Measurements from ENCODE around the gene ZBTB20. TPM values are rescaled to one million over a fixed set of nuclear protein-coding genes. Genes with fewer than 3 reads are reported as not detected.

ZBTB20 gene
- total and polyA plus RNA-seq, 2 of the 4 experiments (the other 2 are of a cell fraction), result 0.75 to 14.7 TPM

- Histone ChIP-seq H3K9ac (ENCODE audit: low read depth, low read length) (no peak overlapping the region), H3K27me3 (ENCODE audit: control insufficient read depth, insufficient read depth, low read length) (no peaks in the 10 kb centered on the region), H3K4me2 (ENCODE audit: low read depth, low read length) (no peak overlapping the region), H3K23ac (ENCODE audit: low read depth, low read length) (no peak overlapping the region), H4K91ac (ENCODE audit: insufficient read depth, low read depth, low read length) (no peak overlapping the region), H3K14ac (replicated peaks; ENCODE audit: low read depth, low read length) (no peak overlapping the region), H2AK9ac (replicated peaks; ENCODE audit: low read depth, low read length, poor library complexity) (no peak overlapping the region), H3K4me3 (ENCODE audit: insufficient read depth, low read depth, low read length) (no peak overlapping the region), H3K4me1 (ENCODE audit: control insufficient read depth, insufficient read depth, low read length) (peaks cover 2% of the 10 kb centered on the region; the same call in 1 of the 2 replicates), H3K18ac (ENCODE audit: low read depth, low read length) (no peak overlapping the region), H2AFZ (replicated peaks; ENCODE audit: low read length, poor library complexity) (no peak overlapping the region), H3K27ac (ENCODE audit: insufficient read depth, low read length) (no peak overlapping the region), H3K9me3 (ENCODE audit: control insufficient read depth, insufficient read depth, low read length) (no peaks in the 10 kb centered on the region), H2BK120ac (ENCODE audit: low read depth, low read length) (no peak overlapping the region), H4K8ac (ENCODE audit: low read depth in 2 of 2, low read length in 2 of 2) (no peak overlapping the region), H4K5ac (ENCODE audit: low read depth, low read length) (no peak overlapping the region), H3K36me3 (ENCODE audit: control insufficient read depth, insufficient read depth, low read length) (no peaks in the 10 kb centered on the region; the same call in 1 of the 2 replicates), H2AK5ac (ENCODE audit: low read depth, low read length) (no peak overlapping the region), H3K4ac (ENCODE audit: low read depth, low read length) (no peak overlapping the region), H2BK15ac (ENCODE audit: low read depth, low read length) (no peak overlapping the region), H2BK5ac (ENCODE audit: low read depth, low read length, poor library complexity, severe bottlenecking) (no peak overlapping the region), H3K9me1 (ENCODE audit: insufficient read depth, low read length) (no peaks in the 10 kb centered on the region), H3K79me1 (ENCODE audit: low read depth in 1 of 2, low read length in 2 of 2) (0 out of 4 replicates have a peak, but pooled peaks cover 0 to 3% of the 10 kb centered on the region in 2 experiments), H4K20me1 (ENCODE audit: insufficient read depth, low read length) (no peaks in the 10 kb centered on the region), H3K56ac (ENCODE audit: extremely low read depth, insufficient read depth, low read length) (no peak overlapping the region), H2BK20ac (ENCODE audit: low read depth, low read length) (no peak overlapping the region)
- intact Hi-C loops (cut with micrococcal nuclease) (loop anchor here (1.0 to 10.0 kb wide), 4 partner anchors 52 to 775 kb away; partner anchors contain the start of gene ZBTB20), in situ Hi-C loops (cut with MboI; ENCODE audit: low sequenced_read_pairs) (no loop called here), dilution Hi-C loops (cut with HindIII; ENCODE audit: low sequenced_read_pairs, unreplicated experiment) (no loop called here)
- no TSS peak for BruUV-seq (replicated peaks)
- no peak for TF ChIP-seq MXI1 (IDR thresholded peaks at IDR 0.05; ENCODE audit: borderline replicate concordance, low read depth, low read length)
- no peak for TF ChIP-seq CHD1 (IDR thresholded peaks at IDR 0.05; ENCODE audit: low read depth, low read length)
- no peak for TF ChIP-seq NFE2L2 (IDR thresholded peaks at IDR 0.05; ENCODE audit: low read depth, low read length)
- TF ChIP-seq RCOR1 (IDR thresholded peaks at IDR 0.05; ENCODE audit: insufficient replicate concordance, low read length), result no peak
- no peak for TF ChIP-seq SMC3 (IDR thresholded peaks at IDR 0.05; ENCODE audit: low read depth, low read length)
- no peak for TF ChIP-seq BHLHE40 (IDR thresholded peaks at IDR 0.05; ENCODE audit: low read depth, low read length)
- TF ChIP-seq MAZ (IDR thresholded peaks at IDR 0.05; ENCODE audit: borderline replicate concordance, low read depth, low read length), result no peak
- DNase-seq, result no peak
- ChIA-PET POLR2A (ENCODE audit: unreplicated experiment) (no interaction called here), CTCF (interaction anchor here (1.1 kb wide), 1 partner anchor 16 kb away, joined by 3 read pairs; no protein-coding TSS in a partner anchor)
- ATAC-seq (ENCODE audit: low read depth), result no peak
Measured at GRCh38 chr3:115040246-115040645, 106.8 kb downstream of the ZBTB20 start.

Data from IMR-90 (cell line).